Adrenal gland (tissue), 12 donors: Measurements from ENCODE around the gene CCDC197. TPM values are rescaled to one million over a fixed set of nuclear protein-coding genes. Genes with fewer than 3 reads are reported as not detected.

Experiments
- DNase-seq, 7 donors: peaks; one replicate each; pipeline ENCODE4 v3.0.0-alpha.2; 2019 to 2020
- H3K27ac ChIP-seq, 5 donors: fragments of 200-600 bp; sonication (generic) in 4 of 5; 1 replicate in 3 of 5; 2 replicates in 2 of 5; pipeline versions ENCODE4 v1.5.1 to v1.8.0; 2016 to 2020; ENCODE audit warnings: mild to moderate bottlenecking in 1 of 5
- H3K27me3 ChIP-seq: fragments of 200-600 bp; 2 replicates; pipeline ENCODE4 v1.8.0; 2021
- H3K36me3 ChIP-seq, 2 donors: fragments of 200-600 bp; replicated peaks in 1 of 2; 1 replicate in 1 of 2; 2 replicates in 1 of 2; pipeline versions ENCODE4 v1.5.1 to v1.8.0; 2018 to 2022
- H3K4me1 ChIP-seq, 2 donors: fragments of 200-600 bp; replicated peaks in 1 of 2; 1 replicate in 1 of 2; 2 replicates in 1 of 2; pipeline versions ENCODE4 v1.5.1 to v1.8.0; 2018 to 2021
- H3K4me3 ChIP-seq, 4 donors: fragments of 200-600 bp; sonication (generic) in 3 of 4; one replicate each; pipeline ENCODE4 v1.5.1; 2016 to 2018
- H3K9me3 ChIP-seq, 3 donors: fragments of 200-600 bp; sonication (generic) in 1 of 3; replicated peaks in 1 of 3; 1 replicate in 2 of 3; 2 replicates in 1 of 3; pipeline versions ENCODE4 v1.5.1 to v1.8.0; 2016 to 2021
- CTCF ChIP-seq, 6 experiments: fragments of 450-650 bp in 4 of 6; fragments of 200-600 bp in 2 of 6; sonication (generic) in 1 of 6; IDR thresholded peaks; 1 replicate in 5 of 6; 2 replicates in 1 of 6; pipeline versions ENCODE4 v1.5.1 to v1.8.0; 2016 to 2021; ENCODE audit warnings: antibody characterized with exemption in 6 of 6, mild to moderate bottlenecking in 2 of 6, moderate library complexity in 1 of 6
- POLR2A ChIP-seq, 2 donors: fragments of 450-650 bp; IDR thresholded peaks; one replicate each; pipeline ENCODE4 v1.6.1; 2017; ENCODE audit warnings: antibody characterized with exemption in 2 of 2, mild to moderate bottlenecking in 2 of 2, moderate library complexity in 1 of 2
- WGBS, 4 donors: extraction: QIAGEN DNeasy Blood & Tissue Kit in 2 of 4; methylation state at CpG; one replicate each; pipeline versions ENCODE4 v1.1.5 to v1.1.7; 2013 to 2017; 5-methylcytosine and 5-hydroxymethylcytosine counted together
- intact Hi-C, 2 donors: fragments of 100-400 bp; cut with DNase I; formaldehyde crosslinking; loops; one replicate each; pipeline versions ENCODE4 v1.14.1 to v1.15.0; 2022 to 2023
- polyA plus RNA-seq, 3 donors: library from polyadenylated mRNA; stranded (reverse); fragments of 200-250 nt in 2 of 3; fragments of 350-450 nt in 1 of 3; fragmentation: Illumina TruSeq in 1 of 3; extraction: RNeasy Lipid Tissue Mini Kit (QIAGEN cat#74804) in 1 of 3; gene quantifications; one replicate each; pipeline ENCODE4 v1.2.3, GENCODE V29; 2013 to 2014
- total RNA-seq, 9 donors: library from RNA; depleted of rRNA in 4 of 9; stranded (reverse); fragments of >200 nt in 4 of 9; fragments of 120-200 nt in 1 of 9; fragmentation: NEBNext Ultra II Directional in 1 of 9; extraction: Animal tissue kit (Norgen Biotek cat#: 25700) in 1 of 9; gene quantifications; one replicate each; pipeline versions ENCODE4 v1.1.0 to v1.2.4, GENCODE V29; 2013 to 2023
- donor health status: healthy with polysubstance abuse.
- donor health status: Bipolar disorder and iron deficiency.
- donor health status: DM: yes; HTN: yes; CAD: no.
- donor health status: DM: no; HTN: no; CAD: no.
- donor health status: DM: no; HTN: no; CAD: no.
- donor health status: DM: yes; HTN: yes; CAD: no.

The CCDC197 gene
- total and polyA plus RNA-seq, 12 donors: not detected

- intact Hi-C loops: loop anchor here in 1 of 2 donors (2.0 kb wide), 1 partner anchor 55 kb away; no protein-coding TSS in a partner anchor
- no peak overlapping the region for H3K4me3 ChIP-seq
- peaks cover 0 to 14% of the 10 kb centered on the region in 2 donors for H3K4me1 ChIP-seq
- H3K27ac ChIP-seq: no peak overlapping the region
- H3K9me3 ChIP-seq: no peaks in the 10 kb centered on the region
- peaks cover 7% of the 10 kb centered on the region for H3K27me3 ChIP-seq
- no peaks in the 10 kb centered on the region for H3K36me3 ChIP-seq
- WGBS, 4 donors: 83 to 89% (median 86%) methylated on average over 12 to 17 of the region's 17 CpGs
- no peak for DNase-seq
- TF ChIP-seq POLR2A (IDR thresholded peaks at IDR 0.05) (no peak), CTCF (IDR thresholded peaks at IDR 0.05) (no peak)
Observed at GRCh38 chr14:93997916-93998870, 1.1 kb downstream of the CCDC197 start.

GRCh38 chr14:93998871-93999403 is 1.8 kb downstream of the CCDC197 start:
- no peaks in the 10 kb centered on the region for H3K9me3 ChIP-seq
- H3K4me1 ChIP-seq: peaks cover 0 to 14% of the 10 kb centered on the region in 2 donors
- intact Hi-C loops: loop anchor here in 1 of 2 donors (2.0 kb wide), 1 partner anchor 56 kb away; no protein-coding TSS in a partner anchor
- TF ChIP-seq POLR2A (IDR thresholded peaks at IDR 0.05): no peak
- TF ChIP-seq CTCF (IDR thresholded peaks at IDR 0.05): no peak
- DNase-seq: no peak
- no peaks in the 10 kb centered on the region for H3K36me3 ChIP-seq
- H3K27ac ChIP-seq: no peak overlapping the region
- no peak overlapping the region for H3K4me3 ChIP-seq
- peaks cover 7% of the 10 kb centered on the region for H3K27me3 ChIP-seq
- 77 to 95% (median 89%) methylated on average over 5 to 7 of the region's 7 CpGs for WGBS, 4 donors

DNA sequence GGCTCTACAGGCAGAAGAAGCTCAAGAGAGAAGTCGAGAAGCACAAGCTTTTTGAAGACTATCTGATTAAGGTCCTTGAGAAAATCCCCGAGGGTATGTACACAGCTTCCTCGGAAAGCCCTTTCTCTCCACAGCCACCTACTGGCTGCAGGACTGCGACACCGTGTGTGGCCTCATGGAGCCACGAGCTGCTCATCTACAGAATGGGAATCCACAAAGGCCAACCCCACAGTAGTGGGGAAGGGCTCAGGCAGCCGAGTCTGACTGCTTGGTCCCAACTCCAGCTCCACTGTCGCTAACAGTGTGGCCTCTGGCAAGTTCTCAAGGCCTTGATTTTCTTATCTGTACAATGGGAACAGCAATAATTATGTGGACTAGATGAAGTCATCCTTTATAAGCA is 2.5 kb downstream of the CCDC197 start:
- Histone ChIP-seq H3K9me3 (no peaks in the 10 kb centered on the region), H3K36me3 (no peaks in the 10 kb centered on the region), H3K4me1 (peaks cover 0 to 12% of the 10 kb centered on the region in 2 donors), H3K27ac (no peak overlapping the region), H3K27me3 (peaks cover 7% of the 10 kb centered on the region), H3K4me3 (no peak overlapping the region)
- TF ChIP-seq CTCF (IDR thresholded peaks at IDR 0.05) (no peak), POLR2A (IDR thresholded peaks at IDR 0.05) (no peak)
- DNase-seq: no peak
- intact Hi-C loops: loop anchor here in 1 of 2 donors (2.0 kb wide), 1 partner anchor 57 kb away; no protein-coding TSS in a partner anchor
- 60 to 78% (median 68%) methylated on average over 5 to 8 of the region's 8 CpGs for WGBS, 4 donors

GRCh38 chr14:94000267-94000666 is 3.2 kb downstream of the CCDC197 start:
- H3K27ac ChIP-seq: no peak overlapping the region
- H3K9me3 ChIP-seq: no peaks in the 10 kb centered on the region
- DNase-seq: no peak
- H3K36me3 ChIP-seq: no peaks in the 10 kb centered on the region
- TF ChIP-seq POLR2A (IDR thresholded peaks at IDR 0.05): no peak
- no peak for TF ChIP-seq CTCF (IDR thresholded peaks at IDR 0.05)
- WGBS, 4 donors: 61 to 84% (median 76%) methylated on average over 6 of the region's 6 CpGs
- H3K27me3 ChIP-seq: peaks cover 7% of the 10 kb centered on the region
- intact Hi-C loops: loop anchor here in 1 of 2 donors (5.0 kb wide), 1 partner anchor 58 kb away; no protein-coding TSS in a partner anchor
- peaks cover 0 to 6% of the 10 kb centered on the region in 2 donors for H3K4me1 ChIP-seq
- no peak overlapping the region for H3K4me3 ChIP-seq
